Superior temporal gyrus (tissue), 1 donor: Measurements from ENCODE around the gene COTL1.
"Not testable (repeated sequence)": the region's sequence is repeated elsewhere in the genome, so short reads cannot be mapped to it uniquely, and the experiment has no call there.

Source experiments
- DNase-seq: peaks from one replicate; pipeline ENCODE4 v3.0.0-alpha.2; 2016; ENCODE audit errors: extremely low spot score

Gene COTL1

DNA sequence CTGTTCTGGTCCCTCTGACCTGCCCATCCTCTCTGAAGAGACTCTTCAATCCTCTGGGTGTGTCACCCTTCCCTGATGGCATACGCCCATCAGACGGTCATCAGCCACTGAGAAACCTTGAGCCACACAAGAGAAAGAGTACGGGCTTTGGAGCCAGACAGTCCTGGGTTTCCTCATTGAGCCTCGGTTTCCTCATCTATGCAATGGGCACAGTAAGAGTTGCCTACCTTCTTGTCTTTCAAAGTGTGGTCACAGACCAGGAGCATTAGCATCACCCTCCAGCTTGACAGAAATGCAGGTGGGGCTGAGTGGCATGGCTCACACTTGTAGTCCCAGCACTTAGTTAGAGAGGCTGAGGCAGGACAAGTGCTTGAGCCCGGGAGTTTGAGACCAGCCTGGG, 87.3 kb downstream of the COTL1 start:
- DNase-seq, result no peak

GRCh38 chr16:84529607-84530006, 88.3 kb downstream of the COTL1 start:
- DNase-seq, result no peak

GRCh38 chr16:84528322-84528721, 89.6 kb downstream of the COTL1 start:
- DNase-seq, result no peak

GRCh38 chr16:84527532-84528269, 90.2 kb downstream of the COTL1 start:
- DNase-seq, result no peak

DNA sequence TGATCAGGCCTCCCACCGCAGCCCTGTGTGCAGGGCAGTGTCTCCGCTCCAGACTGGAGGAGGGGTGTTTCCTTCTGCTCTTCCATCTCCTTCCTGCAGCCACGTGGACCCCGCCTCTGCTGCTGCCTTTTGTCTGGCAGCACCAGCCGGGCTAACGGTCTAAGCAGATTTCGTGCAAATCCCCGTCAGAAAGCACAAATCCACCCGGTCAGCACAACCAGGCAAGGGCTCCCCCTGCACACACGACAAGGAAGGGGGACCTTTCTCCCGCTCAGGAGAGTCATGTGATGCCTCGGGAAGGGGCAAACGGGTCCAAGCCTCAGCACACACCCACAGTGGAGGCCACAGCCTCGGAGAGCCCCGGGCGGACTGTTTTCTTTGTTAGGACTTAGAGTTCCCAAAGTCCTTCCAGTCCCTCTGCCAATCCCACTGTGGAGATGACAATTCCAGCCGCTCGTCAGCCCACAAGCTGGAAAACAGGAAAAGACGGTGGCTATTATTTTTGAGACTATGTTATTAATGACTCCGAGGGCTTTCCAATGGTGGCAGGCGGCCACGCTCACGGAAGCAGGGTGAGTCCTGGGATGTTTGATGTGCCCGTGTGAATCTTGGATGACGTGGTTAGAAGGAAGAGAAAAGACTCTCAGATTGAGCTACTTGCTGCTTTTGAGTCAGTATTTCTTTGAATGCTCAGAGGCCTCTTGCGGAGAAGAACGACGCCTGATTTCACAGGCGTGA, 90.9 kb downstream of the COTL1 start:
- no peak for DNase-seq

GRCh38 chr16:84524941-84525581, 92.8 kb downstream of the COTL1 start:
- DNase-seq, result not testable (repeated sequence)

GRCh38 chr16:84524346-84524920, 93.4 kb downstream of the COTL1 start:
- DNase-seq, result no peak

DNA sequence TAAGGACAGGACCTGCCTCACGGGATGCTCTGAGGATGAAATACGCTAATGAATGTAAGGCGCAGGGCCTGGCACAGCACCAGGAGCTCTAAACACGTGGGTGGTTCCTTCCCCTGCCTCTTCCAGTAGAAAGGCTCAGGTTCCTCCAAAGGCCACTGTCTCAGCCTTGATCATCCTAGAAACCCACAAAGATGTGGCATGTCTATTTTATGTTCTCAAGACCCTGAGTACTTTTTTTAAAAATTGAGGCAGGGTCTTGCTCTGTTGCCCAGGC, 96.4 kb downstream of the COTL1 start:
- no peak for DNase-seq

DNA sequence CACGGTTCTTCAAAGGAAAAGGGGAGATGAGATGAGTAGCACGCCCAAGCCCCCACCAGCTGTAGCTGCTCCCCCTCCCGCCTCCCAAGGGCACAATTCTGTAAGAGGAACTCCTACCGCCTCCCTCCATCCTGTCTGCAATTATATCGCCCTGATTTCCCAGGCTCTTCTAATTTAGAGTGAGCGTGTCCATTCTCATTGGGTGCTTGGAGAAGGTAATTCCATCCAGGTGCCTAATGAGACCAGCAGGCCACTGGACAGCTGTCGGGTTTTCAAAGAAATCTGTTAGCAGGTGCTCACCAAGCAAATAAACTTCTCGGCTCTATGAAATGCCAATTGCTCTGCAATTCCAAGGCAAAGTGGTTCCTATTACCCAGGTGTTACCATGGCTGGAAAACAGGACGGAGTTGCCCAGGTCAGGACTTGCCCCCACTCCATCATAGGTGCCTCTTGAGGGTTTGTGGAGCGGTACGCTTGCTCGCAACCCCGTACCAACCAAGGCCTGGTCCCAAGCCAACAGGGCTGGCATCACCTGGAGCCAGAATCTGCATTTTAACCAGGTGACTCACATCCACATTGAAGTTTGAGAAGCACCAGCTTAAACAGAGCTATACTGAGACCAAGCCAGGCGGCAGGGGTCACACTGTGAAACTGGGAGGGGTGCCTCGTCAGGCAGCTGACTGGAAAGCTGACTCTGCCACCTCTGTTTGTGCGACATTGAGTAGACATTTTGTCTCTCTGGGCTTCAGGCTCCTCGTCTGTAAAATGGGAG, 97.0 kb downstream of the COTL1 start:
- DNase-seq, result no peak

- no peak for DNase-seq
These were observed 98.0 kb downstream of the COTL1 start for GRCh38 chr16:84519855-84520254.

DNA sequence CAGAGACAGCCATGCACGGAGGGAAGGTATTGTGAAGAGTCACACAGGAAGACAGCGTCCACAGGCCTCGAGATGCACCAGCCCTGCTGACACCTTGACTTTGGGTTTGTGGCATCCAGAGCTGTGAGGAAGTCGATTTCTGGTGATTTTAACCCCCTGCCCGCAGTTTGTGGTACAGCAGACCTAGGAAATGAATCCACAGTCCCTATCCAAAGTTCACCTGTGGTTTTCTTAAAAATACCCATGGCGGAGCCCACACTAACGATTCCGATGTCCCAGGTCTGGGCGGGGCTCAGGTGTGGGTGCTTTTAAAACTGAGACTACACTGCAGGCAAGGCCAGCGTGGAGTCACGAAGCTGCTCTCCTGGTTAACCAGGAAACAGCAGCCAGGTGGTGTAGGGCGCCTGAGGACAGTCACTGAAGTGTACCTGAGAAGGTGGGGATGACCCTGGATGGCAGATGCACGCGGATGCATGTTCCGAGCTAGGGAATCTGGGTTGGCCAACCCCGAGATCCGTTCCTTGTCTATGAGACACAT, 99.0 kb downstream of the COTL1 start:
- no peak for DNase-seq

- DNase-seq, result not testable (repeated sequence)
These were observed 99.7 kb downstream of the COTL1 start for GRCh38 chr16:84518220-84518619.

DNA sequence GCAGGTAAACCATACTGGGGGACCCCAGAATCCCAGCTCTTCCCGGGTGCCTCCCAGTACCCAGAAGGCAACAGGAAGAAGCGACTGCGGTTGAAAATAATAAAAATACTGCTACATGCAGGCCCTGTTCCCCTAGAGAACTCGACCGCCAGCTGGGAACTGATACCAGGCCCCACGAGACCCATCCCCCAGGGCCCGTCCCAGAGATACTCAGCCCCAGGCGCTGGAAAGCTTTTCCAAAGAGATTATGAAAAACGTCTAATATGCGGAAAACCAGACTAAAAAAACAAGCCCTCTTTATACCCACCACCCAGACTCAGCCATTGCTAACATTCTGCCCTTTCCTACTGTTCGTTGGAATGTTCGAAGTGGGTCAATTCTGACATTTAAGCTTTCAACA, 100.5 kb downstream of the COTL1 start:
- DNase-seq, result no peak
